Ascending aorta (tissue), 2 donors: Measurements from ENCODE around the gene EGFLAM. TPM values are rescaled to one million over a fixed set of nuclear protein-coding genes. Genes with fewer than 3 reads are reported as not detected.

Experiments
- DNase-seq, 2 donors: peaks; one replicate each; pipeline ENCODE4 v3.0.0-alpha.2; 2019; ENCODE audit warnings: low spot score in 2 of 2
- H3K27ac ChIP-seq, 2 donors: fragments of 200-600 bp; sonication (generic); one replicate each; pipeline ENCODE4 v1.5.1; 2016 to 2017; ENCODE audit warnings: mild to moderate bottlenecking in 1 of 2
- H3K27me3 ChIP-seq: fragments of 200-600 bp; sonication (generic); one replicate; pipeline ENCODE4 v1.5.1; 2017
- H3K36me3 ChIP-seq, 2 donors: fragments of 200-600 bp; sonication (generic); one replicate each; pipeline ENCODE4 v1.5.1; 2016
- H3K4me1 ChIP-seq, 2 donors: fragments of 200-600 bp; sonication (generic); one replicate each; pipeline ENCODE4 v1.5.1; 2016 to 2017; ENCODE audit warnings: mild to moderate bottlenecking in 1 of 2
- H3K4me3 ChIP-seq, 2 donors: fragments of 200-600 bp; sonication (generic); one replicate each; pipeline ENCODE4 v1.5.1; 2016 to 2017; ENCODE audit warnings: mild to moderate bottlenecking in 1 of 2
- H3K9me3 ChIP-seq, 2 donors: fragments of 200-600 bp; sonication (generic); one replicate each; pipeline ENCODE4 v1.5.1; 2016
- CTCF ChIP-seq, 3 experiments: fragments of 200-600 bp in 2 of 3; fragments of 450-650 bp in 1 of 3; sonication (generic) in 2 of 3; IDR thresholded peaks; one replicate each; pipeline ENCODE4 v1.5.1; 2016 to 2019; ENCODE audit warnings: antibody characterized with exemption in 3 of 3, mild to moderate bottlenecking in 1 of 3, moderate library complexity in 1 of 3
- intact Hi-C: fragments of 100-400 bp; cut with DNase I; formaldehyde crosslinking; loops from one replicate; pipeline ENCODE4 v1.15.1; 2023
- total RNA-seq: library from RNA; depleted of rRNA; stranded (reverse); fragments of >200 nt; gene quantifications from one replicate; pipeline ENCODE4 v1.1.0, GENCODE V29; 2016

EGFLAM gene
- total RNA-seq, 1 donor from 2014 or later, result 4.2 TPM

- Histone ChIP-seq H3K9me3 (no peaks in the 10 kb centered on the region), H3K4me3 (peak overlapping the region; percentile 16 to 41), H3K36me3 (no peaks in the 10 kb centered on the region), H3K27me3 (no peaks in the 10 kb centered on the region), H3K27ac (peak overlapping the region; percentile 91 to 95), H3K4me1 (peaks cover 32 to 66% of the 10 kb centered on the region in 2 donors)
- DNase-seq, result peak; percentile 39 to 92
- no peak for TF ChIP-seq CTCF (IDR thresholded peaks at IDR 0.05)
- intact Hi-C loops, result loop anchor here (1.0 to 5.0 kb wide), 4 partner anchors 20 to 611 kb away; partner anchors contain the start of gene OSMR
Observed at GRCh38 chr5:38466424-38467189, 208.2 kb downstream of the EGFLAM start.

DNA sequence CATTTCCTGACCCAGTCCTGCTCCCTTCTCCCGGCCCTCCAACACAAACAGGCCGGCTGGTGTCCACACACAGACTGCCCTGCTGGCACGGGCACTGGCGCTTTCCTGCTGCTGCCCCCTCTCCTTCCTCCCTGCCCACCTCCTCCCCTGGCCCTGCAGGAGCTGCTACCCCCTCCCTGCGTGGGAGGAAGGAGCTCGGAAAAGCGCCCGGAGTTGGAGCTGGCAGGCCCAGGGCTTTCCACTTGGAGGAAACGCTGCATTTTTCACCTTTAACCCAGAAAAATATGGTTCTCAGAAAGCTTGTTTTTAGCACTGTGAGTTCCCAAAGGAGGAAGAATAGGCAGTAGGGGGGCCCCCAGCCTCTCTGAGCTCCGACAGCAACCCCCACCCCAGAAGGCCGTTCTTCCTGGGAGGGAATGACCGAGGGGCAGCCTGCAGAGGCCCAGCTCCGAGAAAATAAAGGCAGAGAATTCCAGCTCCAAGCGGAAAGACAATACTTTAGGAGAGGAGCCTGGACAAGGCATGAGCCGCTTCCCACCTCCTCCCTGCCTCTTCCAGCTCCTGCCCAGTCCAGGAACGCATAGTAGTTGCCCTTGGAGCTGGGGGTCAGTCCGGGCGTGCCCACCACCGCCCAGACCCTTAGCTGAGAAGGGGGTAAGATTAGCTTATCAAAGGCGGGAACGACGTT is 209.1 kb downstream of the EGFLAM start:
- Histone ChIP-seq H3K9me3 (no peaks in the 10 kb centered on the region), H3K27ac (peak overlapping the region; percentile 91 to 95), H3K36me3 (no peaks in the 10 kb centered on the region), H3K4me3 (peak overlapping the region in 1 of 2 donors; percentile 41), H3K4me1 (peaks cover 32 to 66% of the 10 kb centered on the region in 2 donors), H3K27me3 (no peaks in the 10 kb centered on the region)
- peak in 1 of 2 donors; percentile 91 for DNase-seq
- intact Hi-C loops, result loop anchor here (2.0 to 5.0 kb wide), 4 partner anchors 47 to 610 kb away; partner anchors contain the start of gene OSMR
- TF ChIP-seq CTCF (IDR thresholded peaks at IDR 0.05), result no peak

- H3K9me3 ChIP-seq, result no peaks in the 10 kb centered on the region
- intact Hi-C loops, result loop anchor here (2.0 to 5.0 kb wide), 3 partner anchors 79 to 609 kb away; partner anchors contain the start of gene OSMR
- no peaks in the 10 kb centered on the region for H3K36me3 ChIP-seq
- peak overlapping the region in 1 of 2 donors; percentile 41 for H3K4me3 ChIP-seq
- peak overlapping the region; percentile 91 to 95 for H3K27ac ChIP-seq
- no peak for TF ChIP-seq CTCF (IDR thresholded peaks at IDR 0.05)
- peaks cover 32 to 61% of the 10 kb centered on the region in 2 donors for H3K4me1 ChIP-seq
- peak; percentile 53 to 91 for DNase-seq
- no peaks in the 10 kb centered on the region for H3K27me3 ChIP-seq
Observed at GRCh38 chr5:38468202-38468673, 209.9 kb downstream of the EGFLAM start.

- intact Hi-C loops, result loop anchor here (2.0 to 5.0 kb wide), 3 partner anchors 78 to 608 kb away; partner anchors contain the start of gene OSMR
- no peak for TF ChIP-seq CTCF (IDR thresholded peaks at IDR 0.05)
- H3K27me3 ChIP-seq, result no peaks in the 10 kb centered on the region
- peak overlapping the region; percentile 91 to 95 for H3K27ac ChIP-seq
- no peaks in the 10 kb centered on the region for H3K36me3 ChIP-seq
- peaks cover 27 to 52% of the 10 kb centered on the region in 2 donors for H3K4me1 ChIP-seq
- H3K4me3 ChIP-seq, result peak overlapping the region in 1 of 2 donors; percentile 36
- H3K9me3 ChIP-seq, result no peaks in the 10 kb centered on the region
- DNase-seq, result peak in 1 of 2 donors; percentile 82
Observed at GRCh38 chr5:38468978-38469706, 210.8 kb downstream of the EGFLAM start.

DNA sequence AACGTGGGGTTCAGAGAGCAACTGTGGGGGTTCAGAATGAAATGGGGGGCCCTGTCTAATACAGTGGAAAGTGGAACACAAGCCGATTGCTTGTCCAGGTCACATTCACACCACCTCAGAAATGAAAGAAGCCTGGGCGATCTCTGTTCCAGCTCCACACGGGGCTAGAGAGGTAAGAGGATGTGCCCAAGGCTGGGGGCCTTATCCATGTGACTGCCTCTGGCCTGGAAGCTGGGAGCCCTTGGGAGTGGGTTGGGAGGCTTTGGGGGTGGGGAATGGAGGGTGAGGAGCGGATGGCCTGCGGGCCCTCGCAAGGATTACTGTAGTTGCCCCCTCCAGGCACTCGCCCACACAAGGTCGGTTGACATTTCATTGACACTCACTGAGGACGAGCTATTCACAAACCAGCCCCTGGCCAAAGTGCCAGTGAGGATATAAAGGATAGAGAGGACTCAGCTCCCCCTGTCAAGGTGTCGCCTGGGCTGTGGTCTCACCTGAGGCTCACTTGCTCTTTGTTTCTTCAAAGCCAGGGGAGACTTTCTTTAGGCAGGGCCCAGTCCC is 211.4 kb downstream of the EGFLAM start:
- Histone ChIP-seq H3K4me3 (peak overlapping the region in 1 of 2 donors; percentile 36), H3K27me3 (no peaks in the 10 kb centered on the region), H3K36me3 (no peaks in the 10 kb centered on the region), H3K4me1 (peaks cover 27 to 45% of the 10 kb centered on the region in 2 donors), H3K9me3 (no peaks in the 10 kb centered on the region), H3K27ac (peak overlapping the region; percentile 91 to 95)
- TF ChIP-seq CTCF (IDR thresholded peaks at IDR 0.05), result no peak
- intact Hi-C loops, result loop anchor here (2.0 to 5.0 kb wide), 3 partner anchors 77 to 608 kb away; partner anchors contain the start of gene OSMR
- DNase-seq, result no peak
